HepG2 (cell line): ENCODE measurements around the gene ITIH1. TPM values are rescaled to one million over a fixed set of nuclear protein-coding genes. Genes with fewer than 3 reads are reported as not detected.

Experiments
- ATAC-seq: fragments of 200-7000 bp; cut with Tn5 transposase; 3 replicates; pipeline ENCODE4 v1.9.1; 2020; ENCODE audit warnings: mild to moderate bottlenecking, moderate library complexity
- BruUV-seq: library from RNA; stranded (reverse); fragments of 400-500 nt; replicated peaks from 2 replicates; lab custom pipeline; 2021; lab: Mats Ljungman, UMichigan
- CTCF ChIA-PET: fragments of 300-600 bp; formaldehyde crosslinking; extraction: SDS; loops from one replicate; lab custom pipeline; 2021; ENCODE audit warnings: low total read pairs, inconsistent platforms, low intra/inter-chr PET ratio; lab: Yijun Ruan, JAX
- POLR2A ChIA-PET: fragments of 350-600 bp; sonication (Branson Sonifier 250); formaldehyde crosslinking; loops from one replicate; lab custom pipeline; 2020; ENCODE audit warnings: antibody characterized with exemption, inconsistent platforms; lab: Yijun Ruan, JAX
- DNase-seq: peaks from one replicate; pipeline ENCODE4 v3.0.0-alpha.2; 2015; ENCODE audit warnings: low spot score
- FAIRE-seq: peaks from 3 replicates; lab custom pipeline; 2011; peaks lifted over from hg19 to GRCh38; lab: Jason Lieb, UNC
- H2AFZ ChIP-seq: one replicate; pipeline ENCODE4 v1.6.1; 2011; ENCODE audit warnings: low read length, inconsistent platforms
- H3K27ac ChIP-seq: fragments of 300-600 bp; 3 replicates; pipeline ENCODE4 v1.8.0; 2011; ENCODE audit warnings: mixed run types, mild to moderate bottlenecking, mixed read lengths, low read length, inconsistent platforms; ENCODE audit not compliant: insufficient read depth; ENCODE audit errors: extremely low read length
- H3K27me3 ChIP-seq, 2 experiments: fragments of 200-600 bp in 1 of 2; 2 replicates in 1 of 2; 3 replicates in 1 of 2; pipeline versions ENCODE4 v1.6.0 to v1.8.0; 2011; ENCODE audit warnings: low read length in 2 of 2, mild to moderate bottlenecking in 2 of 2, moderate library complexity in 2 of 2, inconsistent platforms in 1 of 2; ENCODE audit not compliant: insufficient read depth in 2 of 2, control insufficient read depth in 1 of 2
- H3K36me3 ChIP-seq, 2 experiments: fragments of 200-600 bp in 1 of 2; replicated peaks in 1 of 2; 2 replicates in 1 of 2; 3 replicates in 1 of 2; pipeline versions ENCODE4 v1.5.1 to v1.8.0; 2011; ENCODE audit warnings: low read length in 2 of 2, inconsistent platforms in 1 of 2; ENCODE audit not compliant: insufficient read depth in 2 of 2, control insufficient read depth in 1 of 2
- H3K4me1 ChIP-seq: 2 replicates; pipeline ENCODE4 v1.5.1; 2012; ENCODE audit warnings: low read length, inconsistent platforms; ENCODE audit not compliant: insufficient read depth
- H3K4me2 ChIP-seq: 2 replicates; pipeline ENCODE4 v1.6.0; 2011; ENCODE audit warnings: low read depth, low read length, inconsistent platforms
- H3K4me3 ChIP-seq, 3 experiments: fragments of 200-600 bp in 1 of 3; sonication (generic), shearing (Covaris generic) in 1 of 3; replicated peaks in 1 of 3; 2 replicates each; pipeline ENCODE4 v1.5.1; 2011 to 2016; ENCODE audit warnings: low read length in 3 of 3, inconsistent platforms in 2 of 3, low read depth in 2 of 3, mild to moderate bottlenecking in 2 of 3, control low read depth in 1 of 3, mixed read lengths in 1 of 3; ENCODE audit not compliant: insufficient read depth in 1 of 3
- H3K79me2 ChIP-seq: one replicate; pipeline ENCODE4 v1.6.1; 2011; ENCODE audit warnings: low read length, inconsistent platforms; ENCODE audit not compliant: insufficient read depth
- H3K9ac ChIP-seq: 2 replicates; pipeline ENCODE4 v1.6.0; 2011; ENCODE audit warnings: mild to moderate bottlenecking, low read depth, low read length, inconsistent platforms; ENCODE audit not compliant: insufficient read depth
- H3K9me3 ChIP-seq: 2 replicates; pipeline ENCODE4 v1.5.1; 2012; ENCODE audit warnings: mild to moderate bottlenecking, low read length
- H4K20me1 ChIP-seq: 2 replicates; pipeline ENCODE4 v1.6.0; 2011; ENCODE audit warnings: inconsistent platforms, mild to moderate bottlenecking, low read length, moderate library complexity; ENCODE audit not compliant: insufficient read depth
- ARID5B ChIP-seq: IDR thresholded peaks from 2 replicates; pipeline ENCODE4 v1.4.0; 2020; ENCODE audit warnings: mild to moderate bottlenecking, missing genetic modification reagents
- FOXK2 ChIP-seq: fragments of 450-650 bp; IDR thresholded peaks from 2 replicates; pipeline ENCODE4 v1.6.1; 2016
- HOMEZ ChIP-seq: IDR thresholded peaks from 2 replicates; pipeline ENCODE4 v1.6.1; 2016; ENCODE audit warnings: low read depth
- JUNB ChIP-seq: sonication (generic); formaldehyde crosslinking; IDR thresholded peaks from 2 replicates; pipeline ENCODE4 v1.8.0; 2022; ENCODE audit warnings: missing genetic modification reagents, mild to moderate bottlenecking, borderline replicate concordance
- KDM4B ChIP-seq: sonication (generic); formaldehyde crosslinking; IDR thresholded peaks from 2 replicates; pipeline ENCODE4 v1.4.0; 2020; ENCODE audit warnings: missing genetic modification reagents
- MAF1 ChIP-seq: sonication (generic); formaldehyde crosslinking; IDR thresholded peaks from 2 replicates; pipeline ENCODE4 v1.5.0; 2020; ENCODE audit warnings: missing genetic modification reagents, borderline replicate concordance
- NR2C2 ChIP-seq: sonication (generic); formaldehyde crosslinking; IDR thresholded peaks from 2 replicates; pipeline ENCODE4 v1.4.0; 2020; ENCODE audit warnings: missing genetic modification reagents, mild to moderate bottlenecking, moderate library complexity, borderline replicate concordance
- NR2F1 ChIP-seq, 2 experiments: fragments of 450-650 bp in 1 of 2; formaldehyde crosslinking in 1 of 2; IDR thresholded peaks; 2 replicates each; pipeline versions ENCODE4 v1.5.0 to v1.6.1; 2016 to 2020; ENCODE audit warnings: mild to moderate bottlenecking in 1 of 2, missing compliant biosample characterization in 1 of 2, missing genetic modification reagents in 1 of 2, moderate library complexity in 1 of 2
- RARA ChIP-seq: IDR thresholded peaks from 2 replicates; pipeline ENCODE4 v1.6.1; 2016; ENCODE audit warnings: missing genetic modification reagents, missing compliant biosample characterization
- SP5 ChIP-seq: IDR thresholded peaks from 2 replicates; pipeline ENCODE4 v1.6.1; 2016; ENCODE audit warnings: low read depth, borderline replicate concordance
- ZBTB44 ChIP-seq: sonication (generic); formaldehyde crosslinking; IDR thresholded peaks from 2 replicates; pipeline ENCODE4 v1.4.0; 2020; ENCODE audit warnings: missing genetic modification reagents
- ZBTB7B ChIP-seq: sonication (generic); formaldehyde crosslinking; IDR thresholded peaks from 2 replicates; pipeline ENCODE4 v1.4.0; 2020; ENCODE audit warnings: missing genetic modification reagents
- ZNF296 ChIP-seq: sonication (generic); formaldehyde crosslinking; conservative IDR thresholded peaks from 2 replicates; pipeline ENCODE4 v1.5.0; 2020; ENCODE audit warnings: mild to moderate bottlenecking, missing genetic modification reagents
- ZNF441 ChIP-seq: sonication (generic); formaldehyde crosslinking; IDR thresholded peaks from 2 replicates; pipeline ENCODE4 v1.7.0; 2021; ENCODE audit warnings: missing genetic modification reagents, borderline replicate concordance
- ZNF550 ChIP-seq: sonication (generic); formaldehyde crosslinking; IDR thresholded peaks from 2 replicates; pipeline ENCODE4 v1.4.0; 2020; ENCODE audit warnings: mild to moderate bottlenecking, missing genetic modification reagents, borderline replicate concordance
- WGBS: methylation state at CpG from one replicate; pipeline ENCODE4 v1.1.6; 2017; ENCODE audit warnings: low lambda C conversion rate; 5-methylcytosine and 5-hydroxymethylcytosine counted together
- in situ Hi-C: cut with HindIII; loops from 2 replicates; pipeline ENCODE4 v1.10.0; 2017; ENCODE audit warnings: low pct_unique_long_range_greater_than_20kb; ENCODE audit not compliant: extremely low pct_ligation_motif_present
- intact Hi-C: fragments of 100-400 bp; cut with micrococcal nuclease; formaldehyde crosslinking; loops from one replicate; pipeline ENCODE4 v1.10.0; 2022; ENCODE audit not compliant: unreplicated experiment
- polyA plus RNA-seq, 8 experiments: library from polyadenylated mRNA; depleted of rRNA in 3 of 8; stranded (reverse) in 7 of 8; unstranded in 1 of 8; fragments of >200 nt; fragmentation: Illumina TruSeq in 4 of 8; extraction: Trizol in 4 of 8; gene quantifications; 2 replicates each; pipeline versions ENCODE4 v1.2.1 to v1.2.3, GENCODE V29; 2011 to 2016; ENCODE audit warnings: low read depth in 4 of 8, missing spikeins in 1 of 8, mixed read lengths in 1 of 8; ENCODE audit not compliant: insufficient read depth in 1 of 8
- total RNA-seq, 5 experiments: library from RNA; depleted of rRNA; stranded (reverse); fragments of >200 nt; fragmentation: Illumina TruSeq; extraction: Trizol; gene quantifications; 2 replicates each; pipeline ENCODE4 v1.2.3, GENCODE V29; 2016; ENCODE audit warnings: low read depth in 1 of 5

The ITIH1 gene
- total and polyA plus RNA-seq, 2 of the 13 experiments (the other 11 are each of a cell fraction or from before 2014, with no cell fraction given): 12.3 to 19.6 TPM

- ChIA-PET CTCF (no interaction called here), POLR2A (interaction anchor here (0.6 to 18.4 kb wide), 4 partner anchors 9 to 144 kb away, joined by 3 to 466 read pairs (median 40); partner anchors contain the start of genes ITIH1, ITIH3 and NEK4)
- DNase-seq: no peak
- Histone ChIP-seq H3K36me3 (no peaks in the 10 kb centered on the region), H3K79me2 (no peaks in the 10 kb centered on the region), H3K9ac (peak overlapping the region; percentile 30), H3K4me3 (peak overlapping the region in 1 of 3 experiments; percentile 60; a peak in 1 of 6 replicates), H3K27ac (peak overlapping the region; percentile 32), H3K4me2 (peak overlapping the region; percentile 83), H3K4me1 (peaks cover 91% of the 10 kb centered on the region), H4K20me1 (no peaks in the 10 kb centered on the region), H3K27me3 (no peaks in the 10 kb centered on the region), H3K9me3 (no peaks in the 10 kb centered on the region), H2AFZ (no peak overlapping the region)
- no TSS peak for BruUV-seq
- peak; percentile 70 for FAIRE-seq
- 39% methylated on average over 18 of the region's 19 CpGs for WGBS
- intact Hi-C loops (loop anchor here (1.0 to 2.0 kb wide), 2 partner anchors 11 to 16 kb away; partner anchors contain the start of gene NEK4), in situ Hi-C loops (no loop called here)
- ATAC-seq: peak; percentile 62
- no peak for TF ChIP-seq ZNF296
- peak; percentile 55 to 83; a peak in 3 of 4 replicates for TF ChIP-seq NR2F1 (CRISPR knock-in tag; IDR thresholded peaks at IDR 0.05)
- no peak for TF ChIP-seq FOXK2
- TF ChIP-seq JUNB (CRISPR knock-in tag): no peak
- TF ChIP-seq NR2C2: no peak; the same call in 1 of the 2 replicates
- TF ChIP-seq ZNF550: no peak
- peak; percentile 91 for TF ChIP-seq RARA (CRISPR knock-in tag)
- no peak for TF ChIP-seq MAF1 (CRISPR knock-in tag)
- no peak for TF ChIP-seq ZBTB44 (CRISPR knock-in tag)
- TF ChIP-seq ZNF441 (CRISPR knock-in tag): peak; percentile 47; the same call in 1 of the 2 replicates
- TF ChIP-seq HOMEZ: peak; percentile 40; the same call in 1 of the 2 replicates
- peak; percentile 84 for TF ChIP-seq ARID5B (CRISPR knock-in tag)
- TF ChIP-seq KDM4B: no peak
- TF ChIP-seq SP5: peak; percentile 84
- peak; percentile 72; the same call in 1 of the 2 replicates for TF ChIP-seq ZBTB7B (CRISPR knock-in tag)
Observed at GRCh38 chr3:52786330-52787215, 9.2 kb downstream of the ITIH1 start.
